Stomach (tissue), 9 donors: ENCODE measurements around the gene CXADR. TPM values are rescaled to one million over a fixed set of nuclear protein-coding genes. Genes with fewer than 3 reads are reported as not detected.

Experiments used
- DNase-seq, 2 donors: peaks; one replicate each; pipeline versions ENCODE4 v3.0.0 to v3.0.0-alpha.2; 2013 to 2019
- H3K27ac ChIP-seq, 5 donors: fragments of 200-600 bp in 4 of 5; sonication (generic) in 4 of 5; one replicate each; pipeline ENCODE4 v1.5.1; 2013 to 2019; ENCODE audit warnings: mild to moderate bottlenecking in 1 of 5, moderate library complexity in 1 of 5
- H3K27me3 ChIP-seq, 3 donors: fragments of 200-600 bp; sonication (generic); one replicate each; pipeline ENCODE4 v1.5.1; 2017 to 2019; ENCODE audit warnings: mixed run types in 1 of 3
- H3K36me3 ChIP-seq, 4 donors: fragments of 200-600 bp; sonication (generic); 1 replicate in 3 of 4; 2 replicates in 1 of 4; pipeline ENCODE4 v1.5.1; 2016 to 2019
- H3K4me1 ChIP-seq, 4 donors: fragments of 200-600 bp; sonication (generic); one replicate each; pipeline ENCODE4 v1.5.1; 2016 to 2019
- H3K4me3 ChIP-seq, 4 donors: fragments of 200-600 bp; sonication (generic) in 3 of 4; one replicate each; pipeline ENCODE4 v1.5.1; 2016 to 2019; ENCODE audit warnings: mild to moderate bottlenecking in 1 of 4
- H3K9me3 ChIP-seq, 4 donors: fragments of 200-600 bp; sonication (generic); one replicate each; pipeline ENCODE4 v1.5.1; 2016 to 2019
- CTCF ChIP-seq, 7 experiments: fragments of 450-650 bp in 4 of 7; fragments of 200-600 bp in 3 of 7; sonication (generic) in 3 of 7; IDR thresholded peaks; one replicate each; pipeline ENCODE4 v1.5.1; 2016 to 2019; ENCODE audit warnings: antibody characterized with exemption in 7 of 7, control low read depth in 2 of 7, mild to moderate bottlenecking in 1 of 7
- EP300 ChIP-seq: sonication (generic); formaldehyde crosslinking; IDR thresholded peaks from one replicate; pipeline ENCODE4 v1.6.1; 2017; ENCODE audit warnings: antibody characterized with exemption
- POLR2A ChIP-seq, 4 donors: fragments of 450-650 bp; IDR thresholded peaks; one replicate each; pipeline ENCODE4 v1.6.1; 2016; ENCODE audit warnings: antibody characterized with exemption in 4 of 4, control low read depth in 2 of 4, mild to moderate bottlenecking in 1 of 4, moderate library complexity in 1 of 4
- POLR2AphosphoS5 ChIP-seq, 3 donors: sonication (generic); formaldehyde crosslinking; IDR thresholded peaks; one replicate each; pipeline ENCODE4 v1.6.1; 2016; ENCODE audit warnings: antibody characterized with exemption in 3 of 3
- WGBS, 5 donors: extraction: QIAGEN DNeasy Blood & Tissue Kit in 3 of 5; methylation state at CpG; one replicate each; pipeline versions ENCODE4 v1.1.5 to v1.1.7; 2013 to 2018; 5-methylcytosine and 5-hydroxymethylcytosine counted together
- intact Hi-C: fragments of 100-400 bp; cut with DNase I; formaldehyde crosslinking; loops from one replicate; pipeline ENCODE4 v1.15.1; 2023; ENCODE audit warnings: low total_unique reads
- polyA plus RNA-seq, 3 donors: library from polyadenylated mRNA; stranded (reverse); fragments of 200-250 nt; gene quantifications; one replicate each; pipeline ENCODE4 v1.2.3, GENCODE V29; 2013
- total RNA-seq, 5 donors: library from RNA; depleted of rRNA; stranded (reverse); fragments of >200 nt; gene quantifications; one replicate each; pipeline versions ENCODE4 v1.1.0 to v1.2.3, GENCODE V29; 2014 to 2016
- donor health status: healthy with polysubstance abuse.
- donor health status: Bipolar disorder and iron deficiency.
- donor health status: healthy.

The CXADR gene
- total and polyA plus RNA-seq, 8 donors, result 2.3 to 174 (median 23.7) TPM

- DNase-seq, result no peak
- no peaks in the 10 kb centered on the region for H3K4me1 ChIP-seq
These were observed 59.6 kb downstream of the CXADR start for GRCh38 chr21:17572431-17572830.

DNA sequence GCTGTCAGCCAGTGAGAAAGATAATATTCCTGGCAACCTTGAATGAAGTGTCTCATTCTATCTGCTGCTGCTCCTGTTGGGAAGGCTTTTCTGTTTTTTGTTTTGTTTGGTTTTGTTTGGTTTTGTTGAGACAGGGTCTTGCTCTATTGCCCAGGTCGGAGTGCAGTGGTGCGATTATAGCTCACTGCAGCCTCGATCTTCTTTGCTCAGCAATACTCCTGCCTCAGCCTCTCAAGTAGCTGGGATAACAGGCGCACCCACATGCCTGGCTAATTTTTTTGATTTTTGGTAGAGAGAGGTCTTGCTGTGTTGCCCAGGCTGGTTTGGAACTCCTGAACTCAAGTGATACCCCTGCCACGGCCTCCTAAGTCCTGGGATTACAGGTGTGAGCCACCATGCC, 62.2 kb downstream of the CXADR start:
- TF ChIP-seq CTCF (IDR thresholded peaks at IDR 0.05) (no peak), POLR2AphosphoS5 (IDR thresholded peaks at IDR 0.05) (no peak), EP300 (no peak), POLR2A (IDR thresholded peaks at IDR 0.05) (no peak)
- H3K27me3 ChIP-seq, result no peaks in the 10 kb centered on the region
- no peak overlapping the region for H3K4me3 ChIP-seq
- H3K4me1 ChIP-seq, result peaks cover 0 to 7% (median 0%) of the 10 kb centered on the region in 4 donors
- H3K27ac ChIP-seq, result no peak overlapping the region
- DNase-seq, result no peak
- H3K36me3 ChIP-seq, result peaks cover 0 to under 1% (median 0%) of the 10 kb centered on the region in 4 donors
- intact Hi-C loops, result no loop called here
- H3K9me3 ChIP-seq, result no peaks in the 10 kb centered on the region
- 94 to 98% (median 97%) methylated on average over 5 of the region's 5 CpGs for WGBS, 5 donors

More at GRCh38 chr21:17572431-17572830, 59.6 kb downstream of the CXADR start:
- 77 to 94% (median 85%) methylated on average over 6 of the region's 6 CpGs for WGBS, 5 donors
- TF ChIP-seq POLR2A (IDR thresholded peaks at IDR 0.05), result no peak
- TF ChIP-seq POLR2AphosphoS5 (IDR thresholded peaks at IDR 0.05), result no peak
- TF ChIP-seq CTCF (IDR thresholded peaks at IDR 0.05), result no peak
- TF ChIP-seq EP300, result no peak
- Histone ChIP-seq H3K36me3 (no peaks in the 10 kb centered on the region), H3K9me3 (no peaks in the 10 kb centered on the region), H3K27me3 (no peaks in the 10 kb centered on the region), H3K27ac (no peak overlapping the region), H3K4me3 (no peak overlapping the region)
- intact Hi-C loops, result no loop called here

- TF ChIP-seq POLR2A (IDR thresholded peaks at IDR 0.05), result no peak
- Histone ChIP-seq H3K36me3 (peaks cover 0 to 4% (median 0%) of the 10 kb centered on the region in 4 donors), H3K4me1 (peaks cover 0 to 7% (median 0%) of the 10 kb centered on the region in 4 donors), H3K27ac (no peak overlapping the region), H3K4me3 (no peak overlapping the region), H3K9me3 (no peaks in the 10 kb centered on the region), H3K27me3 (no peaks in the 10 kb centered on the region)
- intact Hi-C loops, result no loop called here
- peak in 1 of 2 donors; percentile 22 for DNase-seq
- WGBS, 5 donors, result 32 to 50% (median 43%) methylated on average over 5 of the region's 5 CpGs
These were observed 63.4 kb downstream of the CXADR start for GRCh38 chr21:17576080-17576835.

GRCh38 chr21:17577701-17578100, 64.9 kb downstream of the CXADR start:
- no peak overlapping the region for H3K4me3 ChIP-seq
- H3K4me1 ChIP-seq, result peaks cover 0 to 7% (median 0%) of the 10 kb centered on the region in 4 donors
- H3K36me3 ChIP-seq, result peaks cover 0 to 4% (median 0%) of the 10 kb centered on the region in 4 donors
- DNase-seq, result no peak
- H3K27ac ChIP-seq, result no peak overlapping the region
- no peaks in the 10 kb centered on the region for H3K9me3 ChIP-seq
- TF ChIP-seq POLR2AphosphoS5 (IDR thresholded peaks at IDR 0.05) (no peak), CTCF (IDR thresholded peaks at IDR 0.05) (no peak)
- WGBS, 5 donors, result 55 to 81% (median 59%) methylated on average over 1 of the region's 1 CpG
- H3K27me3 ChIP-seq, result no peaks in the 10 kb centered on the region
- intact Hi-C loops, result no loop called here

GRCh38 chr21:17578162-17578561, 65.3 kb downstream of the CXADR start:
- H3K27me3 ChIP-seq, result no peaks in the 10 kb centered on the region
- peak in 1 of 2 donors; percentile 22 for DNase-seq
- H3K4me3 ChIP-seq, result no peak overlapping the region
- no peak overlapping the region for H3K27ac ChIP-seq
- H3K9me3 ChIP-seq, result no peaks in the 10 kb centered on the region
- intact Hi-C loops, result no loop called here
- WGBS, 5 donors, result 49 to 74% (median 61%) methylated on average over 2 of the region's 2 CpGs
- H3K36me3 ChIP-seq, result peaks cover 0 to 4% (median 0%) of the 10 kb centered on the region in 4 donors
- no peak for TF ChIP-seq POLR2A (IDR thresholded peaks at IDR 0.05)
- no peak for TF ChIP-seq CTCF (IDR thresholded peaks at IDR 0.05)
- no peak for TF ChIP-seq EP300
- no peak for TF ChIP-seq POLR2AphosphoS5 (IDR thresholded peaks at IDR 0.05)
- H3K4me1 ChIP-seq, result peaks cover 0 to 7% (median 0%) of the 10 kb centered on the region in 4 donors
